ENCODE results near the gene FANCD2.

Gene FANCD2

DNA sequence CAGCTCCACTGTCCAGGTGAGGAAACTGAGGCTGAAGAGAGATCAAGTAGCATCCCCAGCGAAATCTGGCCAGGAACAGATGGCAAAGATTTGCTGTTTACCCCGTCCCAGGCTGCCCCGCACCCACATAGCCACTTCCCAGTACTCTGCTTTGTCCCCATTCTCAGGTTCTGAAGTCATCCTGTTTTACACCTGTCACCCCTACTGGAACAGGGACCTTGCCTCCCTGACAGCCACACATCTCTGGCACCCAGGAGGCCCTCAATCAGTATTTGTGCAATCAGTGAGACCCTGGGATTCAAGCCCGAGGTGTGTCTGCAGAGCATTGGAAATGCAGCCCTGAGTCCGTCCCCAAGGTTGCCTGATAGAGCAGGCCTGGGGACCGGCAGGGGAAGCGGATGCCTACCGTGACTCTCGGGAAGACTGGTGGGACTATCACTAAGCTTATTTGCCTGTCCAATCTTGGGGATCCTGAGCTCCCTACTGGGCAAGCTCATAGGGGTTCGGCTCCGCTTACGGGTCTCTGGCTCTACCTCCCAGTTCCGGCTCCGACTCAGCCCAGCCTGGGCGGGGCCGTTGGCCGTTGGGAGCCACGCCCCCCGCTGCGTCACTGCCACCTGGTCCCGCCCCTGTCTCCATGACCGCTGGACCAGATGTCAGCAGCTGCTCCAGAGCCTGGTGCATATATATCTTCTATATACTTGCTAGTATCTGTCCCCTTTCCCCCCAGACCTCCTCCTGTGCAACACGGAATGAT lies 17.5 kb upstream of the FANCD2 start:
- DNase-seq (ENCODE audit: low spot score) = peak; percentile 91
- TF ChIP-seq, protein P1, sequence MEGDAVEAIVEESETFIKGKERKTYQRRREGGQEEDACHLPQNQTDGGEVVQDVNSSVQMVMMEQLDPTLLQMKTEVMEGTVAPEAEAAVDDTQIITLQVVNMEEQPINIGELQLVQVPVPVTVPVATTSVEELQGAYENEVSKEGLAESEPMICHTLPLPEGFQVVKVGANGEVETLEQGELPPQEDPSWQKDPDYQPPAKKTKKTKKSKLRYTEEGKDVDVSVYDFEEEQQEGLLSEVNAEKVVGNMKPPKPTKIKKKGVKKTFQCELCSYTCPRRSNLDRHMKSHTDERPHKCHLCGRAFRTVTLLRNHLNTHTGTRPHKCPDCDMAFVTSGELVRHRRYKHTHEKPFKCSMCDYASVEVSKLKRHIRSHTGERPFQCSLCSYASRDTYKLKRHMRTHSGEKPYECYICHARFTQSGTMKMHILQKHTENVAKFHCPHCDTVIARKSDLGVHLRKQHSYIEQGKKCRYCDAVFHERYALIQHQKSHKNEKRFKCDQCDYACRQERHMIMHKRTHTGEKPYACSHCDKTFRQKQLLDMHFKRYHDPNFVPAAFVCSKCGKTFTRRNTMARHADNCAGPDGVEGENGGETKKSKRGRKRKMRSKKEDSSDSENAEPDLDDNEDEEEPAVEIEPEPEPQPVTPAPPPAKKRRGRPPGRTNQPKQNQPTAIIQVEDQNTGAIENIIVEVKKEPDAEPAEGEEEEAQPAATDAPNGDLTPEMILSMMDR (IDR thresholded peaks at IDR 0.05) = no peak
- Histone ChIP-seq H3K4me3 (peak overlapping the region; percentile 69), H3K27ac (peak overlapping the region; percentile 36 to 73)

DNA sequence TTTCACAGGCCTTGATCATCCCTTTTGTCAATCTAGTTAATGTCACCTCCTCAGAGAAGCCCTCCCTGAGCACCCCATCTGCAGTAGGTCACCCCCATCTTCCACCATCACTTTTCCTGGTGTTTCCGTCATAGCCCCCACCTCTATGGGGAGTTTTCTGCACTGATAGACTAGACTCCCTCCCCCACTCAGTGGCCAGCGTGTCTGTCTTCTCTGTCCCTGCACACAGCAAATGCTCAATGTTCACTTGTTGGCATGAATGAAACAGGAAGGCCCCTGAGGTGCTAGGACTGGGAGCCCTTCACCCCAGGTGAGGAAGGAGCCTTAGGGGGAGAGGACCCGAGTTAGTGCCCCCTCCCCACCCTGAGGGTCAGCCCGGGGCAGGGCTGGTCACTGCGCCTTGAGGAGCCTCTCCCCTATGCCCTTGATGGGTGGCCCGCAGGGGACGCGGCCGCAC lies 15.8 kb upstream of the FANCD2 start:
- Histone ChIP-seq H3K27ac (peak overlapping the region; percentile 80 to 87), H3K4me3 (peak overlapping the region; percentile 74)
- peak; percentile 73 for DNase-seq (ENCODE audit: low spot score)
- TF ChIP-seq, protein P1 (IDR thresholded peaks at IDR 0.05) = no peak

DNA sequence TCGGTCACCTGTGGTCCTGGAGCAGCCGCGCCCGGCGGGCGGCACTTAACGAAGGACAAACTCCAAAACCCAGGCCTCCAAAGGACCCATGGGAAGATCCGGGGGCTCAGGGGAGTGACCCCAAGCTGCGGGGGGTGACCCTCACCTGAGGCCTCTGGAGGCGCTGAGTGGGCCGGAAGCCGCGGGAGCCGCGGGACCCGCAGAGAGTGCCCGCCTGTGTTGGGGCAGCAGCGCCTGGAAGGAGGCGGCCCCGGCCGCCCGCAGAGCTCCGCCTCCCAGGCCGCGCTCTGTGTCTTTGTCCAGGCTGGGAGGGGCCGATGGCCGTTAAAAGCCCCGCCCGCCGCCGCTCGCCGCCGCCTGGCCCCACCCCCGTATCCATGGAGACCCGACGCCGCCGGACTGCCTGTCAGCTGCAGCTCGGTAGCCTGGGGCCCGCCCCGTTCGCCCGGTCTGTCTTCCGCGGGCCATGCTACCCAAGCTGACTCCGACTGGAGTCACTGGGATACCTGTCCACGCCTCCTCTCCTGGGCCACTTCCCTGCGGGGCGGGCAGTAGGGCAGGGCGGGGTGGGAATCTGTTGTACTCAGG lies 15.3 kb upstream of the FANCD2 start:
- Histone ChIP-seq H3K4me3 (peak overlapping the region; percentile 74), H3K27ac (peak overlapping the region; percentile 80 to 87)
- DNase-seq (ENCODE audit: low spot score) = peak; percentile 97
- TF ChIP-seq, protein P1 (IDR thresholded peaks at IDR 0.05) = no peak

DNA sequence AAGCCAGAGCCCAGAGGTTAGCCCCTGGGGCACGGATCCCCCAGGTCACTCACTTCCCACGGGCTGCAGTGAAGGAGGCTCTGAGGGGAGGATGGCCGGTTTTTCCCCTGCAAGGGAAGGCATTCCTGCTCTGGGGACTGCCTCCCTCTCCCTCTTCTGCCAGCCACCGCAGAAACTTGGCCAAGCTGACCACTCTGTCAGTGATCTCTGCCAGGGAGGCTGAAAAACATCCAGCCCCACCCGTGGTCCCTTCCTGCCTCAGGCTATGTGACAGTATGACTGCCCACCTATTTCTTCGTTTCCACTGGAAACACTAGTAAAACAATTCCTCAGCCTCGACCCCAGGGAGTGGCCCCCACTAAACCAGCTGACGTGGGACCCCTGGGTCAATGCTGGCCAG lies 14.6 kb upstream of the FANCD2 start:
- DNase-seq (ENCODE audit: low spot score) = peak; percentile 74
- H3K27ac ChIP-seq = peak overlapping the region; percentile 80 to 87
- TF ChIP-seq, protein P1 (IDR thresholded peaks at IDR 0.05) = no peak
- peak overlapping the region; percentile 74 for H3K4me3 ChIP-seq

DNA sequence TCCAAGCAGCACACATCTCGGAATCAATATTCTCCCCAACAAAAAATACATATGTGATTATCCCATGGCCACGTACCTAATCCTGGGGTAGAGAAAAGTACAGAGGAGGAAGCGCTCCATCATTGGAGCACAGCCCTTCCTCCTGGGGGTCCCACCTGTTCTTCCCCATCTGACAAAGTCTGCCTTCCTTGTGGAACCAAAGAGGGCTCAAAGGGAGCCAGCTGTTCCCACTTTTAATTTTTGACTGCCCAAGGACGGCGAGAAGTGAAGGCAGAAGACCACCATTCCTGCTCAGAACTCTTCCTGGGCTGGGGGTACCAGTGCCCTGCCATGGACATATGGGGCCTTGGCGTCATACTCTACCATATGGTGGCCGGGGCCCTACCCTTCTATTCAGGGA lies 14.1 kb upstream of the FANCD2 start:
- TF ChIP-seq, protein P1 (IDR thresholded peaks at IDR 0.05) = no peak
- no peak for DNase-seq (ENCODE audit: low spot score)
- no peak overlapping the region for H3K4me3 ChIP-seq
- H3K27ac ChIP-seq = peak overlapping the region; percentile 80 to 87

DNA sequence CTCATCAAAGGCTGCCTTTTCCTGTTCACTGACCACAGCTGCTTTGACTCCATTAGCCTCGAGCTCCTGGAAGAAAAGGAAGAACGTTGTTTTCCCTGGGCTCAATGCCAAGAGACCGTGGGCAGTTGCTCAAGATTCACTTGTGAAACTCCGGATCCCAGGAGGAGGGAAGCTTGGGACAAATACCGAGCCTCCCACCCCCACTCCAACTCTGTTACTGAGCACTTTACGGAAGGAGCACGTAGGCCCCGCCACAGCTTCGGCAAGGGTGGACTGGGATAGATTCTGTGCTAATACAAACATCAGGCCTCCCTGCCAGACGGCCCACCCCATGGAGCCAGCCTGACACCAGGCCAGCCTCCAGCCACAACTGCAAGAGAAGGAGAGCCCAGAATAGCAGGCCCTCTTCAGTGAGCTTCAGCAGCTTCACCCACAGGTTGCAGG lies 10.8 kb upstream of the FANCD2 start:
- Histone ChIP-seq H3K4me3 (peak overlapping the region; percentile 45), H3K27ac (peak overlapping the region; percentile 84 to 90)
- TF ChIP-seq, protein P1 (IDR thresholded peaks at IDR 0.05) = no peak
- DNase-seq (ENCODE audit: low spot score) = peak; percentile 95
